Thymus (tissue), 14 donors: ENCODE data around the gene RRM1. TPM values are rescaled to one million over a fixed set of nuclear protein-coding genes. Genes with fewer than 3 reads are reported as not detected.
"Not testable (repeated sequence)": the region's sequence is repeated elsewhere in the genome, so short reads cannot be mapped to it uniquely, and the experiment has no call there.

Experiments used
- DNase-seq, 9 donors: peaks; one replicate each; pipeline ENCODE4 v3.0.0-alpha.2; 2013; ENCODE audit warnings: low spot score in 9 of 9, low read depth in 6 of 9, missing footprints in 1 of 9
- H3K27ac ChIP-seq, 2 donors: one replicate each; pipeline ENCODE4 v1.5.1; 2013; ENCODE audit warnings: control low read depth in 1 of 2, low read depth in 1 of 2, low read length in 1 of 2, mild to moderate bottlenecking in 1 of 2, moderate library complexity in 1 of 2
- H3K27me3 ChIP-seq, 2 donors: one replicate each; pipeline ENCODE4 v1.5.1; 2013; ENCODE audit warnings: low read length in 1 of 2; ENCODE audit not compliant: control insufficient read depth in 2 of 2, insufficient read depth in 1 of 2
- H3K36me3 ChIP-seq, 2 donors: one replicate each; pipeline ENCODE4 v1.5.1; 2013; ENCODE audit warnings: low read length in 1 of 2, mild to moderate bottlenecking in 1 of 2, moderate library complexity in 1 of 2; ENCODE audit not compliant: control insufficient read depth in 2 of 2, insufficient read depth in 2 of 2
- H3K4me1 ChIP-seq, 2 donors: one replicate each; pipeline ENCODE4 v1.5.1; 2013; ENCODE audit warnings: low read length in 2 of 2; ENCODE audit not compliant: control insufficient read depth in 2 of 2, insufficient read depth in 2 of 2
- H3K4me3 ChIP-seq, 2 donors: one replicate each; pipeline ENCODE4 v1.5.1; 2013; ENCODE audit warnings: low read length in 2 of 2, control low read depth in 1 of 2, mild to moderate bottlenecking in 1 of 2
- H3K9me3 ChIP-seq, 2 donors: one replicate each; pipeline ENCODE4 v1.5.1; 2013; ENCODE audit warnings: low read length in 1 of 2, mild to moderate bottlenecking in 1 of 2; ENCODE audit not compliant: control insufficient read depth in 2 of 2, insufficient read depth in 1 of 2
- WGBS: extraction: QIAGEN DNeasy Blood & Tissue Kit; methylation state at CpG from one replicate; pipeline ENCODE4 v1.1.7; 2013; 5-methylcytosine and 5-hydroxymethylcytosine counted together
- long read RNA-seq, 10 donors: transcript quantifications; one replicate each; lab custom pipeline, GENCODE V29; 2026
- polyA plus RNA-seq: library from polyadenylated mRNA; stranded (reverse); fragments of 200-250 nt; gene quantifications from one replicate; pipeline ENCODE4 v1.2.3, GENCODE V29; 2013
- total RNA-seq: library from RNA; stranded (reverse); fragments of 120-200 nt; gene quantifications from one replicate; pipeline ENCODE4 v1.2.4, GENCODE V29; 2013
- donor health status: healthy.

The RRM1 gene
- total RNA-seq (109 TPM), polyA plus RNA-seq (16.5 TPM)
- long read RNA-seq, donor 1, transcript RRM1-201 (19 exons, 3,076 nt), result major isoform, 7 of 7 reads
- long read RNA-seq, donor 1, partial matches to known transcripts, result 0 of 7 reads
- long read RNA-seq, donor 1, other reads (novel, unspliced or antisense), result 0 of 7 reads
- long read RNA-seq, donor 2, result 0 reads
- long read RNA-seq, donor 3, transcript RRM1-201 (19 exons, 3,076 nt), result major isoform, 25 of 90 reads
- long read RNA-seq, donor 3, partial matches to known transcripts, result 62 of 90 reads
- long read RNA-seq, donor 3, other reads (novel, unspliced or antisense), result 0 of 90 reads
- long read RNA-seq, donor 4, transcript RRM1-201 (19 exons, 3,076 nt), result major isoform, 16 of 25 reads
- long read RNA-seq, donor 4, partial matches to known transcripts, result 8 of 25 reads
- long read RNA-seq, donor 4, other reads (novel, unspliced or antisense), result 0 of 25 reads
- long read RNA-seq, donor 5, transcript RRM1-201 (19 exons, 3,076 nt), result major isoform, 35 of 152 reads
- long read RNA-seq, donor 5, partial matches to known transcripts, result 115 of 152 reads
- long read RNA-seq, donor 5, other reads (novel, unspliced or antisense), result 0 of 152 reads
- long read RNA-seq, donor 6, transcript RRM1-201 (19 exons, 3,076 nt), result major isoform, 29 of 83 reads
- long read RNA-seq, donor 6, partial matches to known transcripts, result 54 of 83 reads
- long read RNA-seq, donor 6, other reads (novel, unspliced or antisense), result 0 of 83 reads
- long read RNA-seq, donor 7, transcript RRM1-201 (19 exons, 3,076 nt), result major isoform, 38 of 89 reads
- long read RNA-seq, donor 7, partial matches to known transcripts, result 49 of 89 reads
- long read RNA-seq, donor 7, other reads (novel, unspliced or antisense), result 0 of 89 reads
- long read RNA-seq, donor 8, transcript RRM1-201 (19 exons, 3,076 nt), result major isoform, 13 of 21 reads
- long read RNA-seq, donor 8, partial matches to known transcripts, result 8 of 21 reads
- long read RNA-seq, donor 8, other reads (novel, unspliced or antisense), result 0 of 21 reads
- long read RNA-seq, donor 9, transcript RRM1-201 (19 exons, 3,076 nt), result major isoform, 27 of 45 reads
- long read RNA-seq, donor 9, partial matches to known transcripts, result 17 of 45 reads
- long read RNA-seq, donor 9, other reads (novel, unspliced or antisense), result 0 of 45 reads
- long read RNA-seq, donor 10, transcript RRM1-201 (19 exons, 3,076 nt), result major isoform, 16 of 29 reads
- long read RNA-seq, donor 10, partial matches to known transcripts, result 13 of 29 reads
- long read RNA-seq, donor 10, other reads (novel, unspliced or antisense), result 0 of 29 reads

DNA sequence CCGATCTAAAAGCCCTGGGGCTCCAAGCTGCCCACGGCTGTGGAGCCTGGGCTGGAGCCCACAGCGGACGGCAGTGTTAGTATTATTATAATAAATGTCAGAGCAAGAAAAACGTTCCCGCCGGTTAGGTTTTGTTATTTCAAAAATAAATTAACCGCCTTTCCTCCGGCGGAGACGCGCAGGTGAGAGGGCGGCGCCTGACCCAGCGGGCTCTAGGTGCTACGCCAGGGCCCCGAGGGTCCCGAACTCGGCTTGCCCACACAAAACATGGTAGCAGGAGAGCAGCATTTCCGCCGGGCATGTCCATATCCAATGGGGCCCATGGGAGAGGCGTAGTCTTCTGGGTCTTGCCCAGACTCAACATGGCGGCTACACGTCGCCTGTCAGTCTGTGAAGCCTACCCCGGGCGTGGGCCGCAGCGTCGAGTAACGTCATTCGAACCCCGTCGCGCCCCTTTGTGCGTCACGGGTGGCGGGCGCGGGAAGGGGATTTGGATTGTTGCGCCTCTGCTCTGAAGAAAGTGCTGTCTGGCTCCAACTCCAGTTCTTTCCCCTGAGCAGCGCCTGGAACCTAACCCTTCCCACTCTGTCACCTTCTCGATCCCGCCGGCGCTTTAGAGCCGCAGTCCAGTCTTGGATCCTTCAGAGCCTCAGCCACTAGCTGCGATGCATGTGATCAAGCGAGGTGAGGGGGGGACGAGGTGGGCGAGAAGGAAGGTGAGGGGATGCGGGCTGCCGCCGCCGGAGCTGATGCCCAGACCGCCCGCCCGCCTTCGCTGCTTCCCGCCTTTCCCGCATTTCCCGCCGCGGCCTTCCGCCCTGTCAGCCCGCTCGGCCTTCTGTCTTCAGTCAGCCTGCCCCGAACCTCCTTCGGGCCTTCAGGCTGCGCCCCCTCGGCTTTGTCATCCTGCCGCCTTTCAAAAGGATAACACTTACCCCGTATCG lies at the start of gene RRM1:
RRM1 (plus strand) TSS at position 452 of the 944 bp plus-strand sequence; CDS start at position 666, 214 bp downstream.
- DNase-seq, result peak; percentile 84 to 96 (median 91)
- Histone ChIP-seq H3K4me3 (peak within 1 kb of the TSS; percentile 73 to 74), H3K36me3 (peaks cover 17 to 28% of the 10 kb centered on the region in 2 donors), H3K9me3 (no peaks in the 10 kb centered on the region), H3K27ac (peak within 1 kb of the TSS; percentile 72 to 88), H3K4me1 (peaks cover 19 to 59% of the 10 kb centered on the region in 2 donors), H3K27me3 (no peaks in the 10 kb centered on the region)
- under 1% methylated on average over 74 of the region's 74 CpGs for WGBS

DNA sequence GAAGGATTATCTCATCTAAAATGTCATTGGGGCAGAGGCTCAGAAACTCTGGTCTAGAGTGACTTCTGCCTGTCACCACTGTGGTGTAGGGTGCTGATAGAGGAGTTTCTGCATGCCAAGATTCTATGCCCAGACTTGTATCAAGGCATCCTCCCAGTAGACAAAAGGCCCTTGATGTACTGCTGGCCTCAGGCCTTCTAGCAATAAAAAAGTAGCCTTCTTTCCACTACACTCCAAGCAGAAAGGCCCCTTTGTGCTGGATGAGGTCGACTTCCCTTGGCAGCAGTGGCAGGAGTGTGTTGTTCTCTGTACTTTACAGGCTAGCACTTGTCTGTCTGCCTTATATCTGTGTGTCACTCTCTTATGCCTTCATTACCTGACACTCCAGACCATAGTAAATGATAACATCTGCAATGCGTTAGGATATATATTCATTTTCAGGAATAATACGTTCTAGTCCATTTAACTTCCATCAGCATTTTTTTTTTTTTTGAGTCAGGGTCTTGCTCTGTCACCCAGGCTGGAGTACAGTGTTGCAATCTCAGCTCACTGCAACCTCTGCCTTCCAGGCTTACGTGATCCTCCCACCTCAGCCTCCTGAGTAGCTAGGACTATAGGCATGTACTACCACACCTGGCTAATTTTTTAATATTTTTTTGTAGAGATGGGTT lies 49.5 kb upstream of the RRM1 start:
- H3K36me3 ChIP-seq, result peaks cover 3 to 8% of the 10 kb centered on the region in 2 donors
- WGBS, result 62% methylated on average over 4 of the region's 4 CpGs
- H3K9me3 ChIP-seq, result no peaks in the 10 kb centered on the region
- no peaks in the 10 kb centered on the region for H3K4me1 ChIP-seq
- no peak overlapping the region for H3K4me3 ChIP-seq
- H3K27me3 ChIP-seq, result no peaks in the 10 kb centered on the region
- DNase-seq, result no peak
- H3K27ac ChIP-seq, result peak overlapping the region in 1 of 2 donors; percentile 43

DNA sequence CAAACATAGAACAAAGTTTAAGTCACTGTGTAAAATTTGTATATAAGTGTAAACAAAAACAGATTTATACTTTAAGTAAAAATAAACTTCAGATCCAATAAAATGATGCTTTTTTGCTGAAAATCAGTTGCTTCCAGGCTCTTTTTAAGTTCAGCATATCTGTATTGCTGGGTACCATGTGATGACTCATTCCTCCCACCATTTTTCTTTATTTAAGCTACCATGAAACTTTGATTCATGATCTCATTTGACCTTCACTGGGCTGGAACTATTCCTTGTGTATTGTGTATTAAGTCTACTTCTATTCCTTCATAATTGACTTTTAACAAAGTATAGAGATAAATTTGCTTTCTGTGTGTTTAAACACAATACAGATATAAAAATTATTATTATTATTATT lies 46.3 kb upstream of the RRM1 start:
- no peak for DNase-seq
- Histone ChIP-seq H3K9me3 (no peaks in the 10 kb centered on the region), H3K27ac (no peak overlapping the region), H3K4me1 (no peaks in the 10 kb centered on the region), H3K4me3 (no peak overlapping the region), H3K27me3 (no peaks in the 10 kb centered on the region), H3K36me3 (peaks cover 6 to 9% of the 10 kb centered on the region in 2 donors)

DNA sequence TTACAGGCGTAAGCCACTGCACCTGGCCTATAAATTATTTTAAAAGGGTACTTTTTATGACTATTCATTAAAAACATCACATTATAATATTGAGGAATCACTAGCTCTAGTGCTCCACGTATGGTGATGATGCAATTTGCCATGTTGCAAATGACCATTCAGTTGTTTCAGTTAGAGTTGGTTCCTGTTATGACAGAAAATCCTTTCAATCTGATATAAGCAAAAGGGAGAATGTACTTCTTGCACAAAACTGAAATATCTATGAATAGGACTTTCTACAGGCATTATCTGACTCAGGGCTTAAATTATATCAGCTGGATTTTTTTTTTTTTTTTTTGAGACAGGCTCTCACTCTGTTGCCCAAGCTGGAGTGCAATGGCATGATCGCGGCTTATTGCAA lies 45.6 kb upstream of the RRM1 start:
- Histone ChIP-seq H3K36me3 (peaks cover 6 to 9% of the 10 kb centered on the region in 2 donors), H3K27ac (no peak overlapping the region), H3K4me3 (no peak overlapping the region), H3K4me1 (no peaks in the 10 kb centered on the region), H3K9me3 (no peaks in the 10 kb centered on the region), H3K27me3 (no peaks in the 10 kb centered on the region)
- WGBS, result 96% methylated on average over 4 of the region's 4 CpGs
- DNase-seq, result no peak

DNA sequence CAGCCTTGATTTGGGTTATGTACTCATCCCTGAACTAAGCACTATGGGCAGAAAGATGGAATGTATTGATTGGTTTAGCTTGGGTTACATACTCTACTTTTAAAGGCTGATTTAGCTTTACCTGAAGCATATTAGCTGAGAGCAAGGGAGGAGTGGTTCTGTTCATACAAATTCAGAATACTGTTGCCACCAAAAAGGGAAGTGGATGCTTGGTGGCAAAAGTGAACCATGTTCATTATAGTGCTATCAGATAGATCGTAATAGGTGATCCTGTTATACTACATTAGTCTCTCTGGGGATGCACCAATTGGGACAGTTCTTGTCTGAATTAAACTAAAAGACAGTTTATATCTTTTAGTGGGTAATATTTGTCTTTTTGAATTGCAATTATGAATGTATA lies 44.5 kb upstream of the RRM1 start:
- H3K27ac ChIP-seq, result no peak overlapping the region
- DNase-seq, result no peak
- no peaks in the 10 kb centered on the region for H3K27me3 ChIP-seq
- H3K9me3 ChIP-seq, result no peaks in the 10 kb centered on the region
- no peaks in the 10 kb centered on the region for H3K4me1 ChIP-seq
- H3K4me3 ChIP-seq, result no peak overlapping the region
- WGBS, result 97% methylated on average over 1 of the region's 1 CpG
- peaks cover 6 to 11% of the 10 kb centered on the region in 2 donors for H3K36me3 ChIP-seq

DNA sequence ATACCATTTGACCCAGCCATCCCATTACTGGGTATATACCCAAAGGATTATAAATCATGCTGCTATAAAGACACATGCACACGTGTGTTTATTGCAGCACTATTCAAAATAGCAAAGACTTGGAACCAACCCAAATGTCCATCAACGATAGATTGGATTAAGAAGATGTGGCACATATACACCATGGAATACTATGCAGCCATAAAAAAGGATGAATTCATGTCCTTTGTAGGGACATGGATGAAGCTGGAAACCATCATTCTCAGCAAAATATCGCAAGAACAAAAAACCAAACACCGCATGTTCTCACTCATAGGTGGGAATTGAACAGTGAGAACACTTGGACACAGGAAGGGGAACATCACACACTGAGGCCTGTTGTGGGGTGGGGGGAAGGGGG lies 41.4 kb upstream of the RRM1 start:
- H3K36me3 ChIP-seq, result peaks cover 21 to 26% of the 10 kb centered on the region in 2 donors
- H3K27ac ChIP-seq, DNase-seq, H3K27me3 ChIP-seq, H3K4me3 ChIP-seq, H3K4me1 ChIP-seq, H3K9me3 ChIP-seq: not testable (repeated sequence)
- over 99% methylated on average over 4 of the region's 4 CpGs for WGBS

DNA sequence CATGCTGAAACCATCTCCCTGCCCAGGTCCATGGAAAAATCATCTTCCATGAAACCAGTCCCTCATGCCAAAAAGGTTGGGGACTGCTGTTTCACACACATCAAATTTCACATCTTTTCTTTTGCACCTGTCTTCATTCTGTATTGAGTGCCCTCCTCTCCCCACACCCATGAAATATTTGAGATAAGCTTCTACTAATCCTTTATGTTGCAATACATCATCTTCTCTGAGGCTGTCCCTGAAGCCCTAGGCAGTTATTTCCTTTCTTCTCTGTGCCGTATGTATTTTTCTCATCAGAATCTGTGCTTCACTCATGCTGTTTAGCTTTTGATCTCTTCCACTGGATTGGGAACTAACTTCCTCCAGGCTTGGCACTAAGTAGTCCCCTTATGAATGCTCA lies 40.0 kb upstream of the RRM1 start:
- 93% methylated on average over 1 of the region's 1 CpG for WGBS
- no peak for DNase-seq
- H3K27ac ChIP-seq, result no peak overlapping the region
- no peak overlapping the region for H3K4me3 ChIP-seq
- no peaks in the 10 kb centered on the region for H3K9me3 ChIP-seq
- H3K4me1 ChIP-seq, result no peaks in the 10 kb centered on the region
- H3K36me3 ChIP-seq, result peaks cover 26 to 32% of the 10 kb centered on the region in 2 donors
- H3K27me3 ChIP-seq, result no peaks in the 10 kb centered on the region

DNA sequence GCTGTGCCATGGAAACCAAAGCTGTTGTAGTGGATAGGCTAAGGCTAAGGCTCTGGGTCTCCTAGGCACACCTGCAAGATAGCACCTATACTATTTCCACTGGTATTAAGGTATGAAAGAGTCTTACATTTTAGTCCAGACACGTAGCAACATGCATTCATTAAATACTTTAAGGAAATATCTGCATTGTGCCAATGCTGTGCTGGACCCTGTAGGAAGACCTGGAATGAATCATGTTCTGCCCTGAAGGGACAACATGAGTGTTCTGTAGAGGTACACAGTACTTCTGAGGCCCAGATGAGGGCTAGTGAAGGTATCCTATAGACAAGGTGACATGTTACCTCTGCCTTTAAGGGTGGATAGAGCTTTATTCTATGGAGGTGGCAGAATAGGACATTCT lies 35.2 kb upstream of the RRM1 start:
- no peaks in the 10 kb centered on the region for H3K9me3 ChIP-seq
- H3K36me3 ChIP-seq, result peaks cover 42 to 47% of the 10 kb centered on the region in 2 donors
- DNase-seq, result no peak
- no peaks in the 10 kb centered on the region for H3K4me1 ChIP-seq
- no peaks in the 10 kb centered on the region for H3K27me3 ChIP-seq
- H3K4me3 ChIP-seq, result no peak overlapping the region
- 95% methylated on average over 1 of the region's 1 CpG for WGBS
- no peak overlapping the region for H3K27ac ChIP-seq
